HCT116 (cell line): Measurements from ENCODE around the gene NOL4L. TPM values are rescaled to one million over a fixed set of nuclear protein-coding genes. Genes with fewer than 3 reads are reported as not detected.

Source experiments
- ATAC-seq: fragments of 200-7000 bp; cut with Tn5 transposase; 2 replicates; pipeline ENCODE4 v1.9.1; 2020; ENCODE audit warnings: mild to moderate bottlenecking, moderate library complexity
- BruUV-seq: library from RNA; stranded (reverse); fragments of 400-500 nt; replicated peaks from 2 replicates; lab custom pipeline; 2021; lab: Mats Ljungman, UMichigan
- CTCF ChIA-PET: fragments of 300-600 bp; sonication (Branson Sonifier 250); formaldehyde crosslinking; loops from one replicate; lab custom pipeline; 2021; ENCODE audit warnings: antibody characterized with exemption; lab: Charles Lee
- POLR2A ChIA-PET: fragments of 300-600, 350-600 bp; sonication (Branson Sonifier 250); formaldehyde crosslinking; loops from one replicate; lab custom pipeline; 2021; ENCODE audit warnings: antibody characterized with exemption; lab: Charles Lee
- RAD21 ChIA-PET, 2 experiments: fragments of 300-600 bp; sonication (Branson Sonifier 250); formaldehyde crosslinking; loops; one replicate each; lab custom pipeline; 2023; ENCODE audit warnings: low total read pairs in 2 of 2; ENCODE audit not compliant: uncharacterized antibody in 2 of 2, unreplicated experiment in 2 of 2, low non-redundant PET in 1 of 2; lab: Charles Lee
- DNase-seq: peaks from one replicate; pipeline ENCODE4 v3.0.0-alpha.2; 2010; ENCODE audit warnings: low read depth, low spot score
- H2AFZ ChIP-seq: fragments of 200-600 bp; shearing (Covaris generic), sonication (generic); 2 replicates; pipeline ENCODE4 v1.6.1; 2017; ENCODE audit warnings: low read depth, mixed run types, mixed read lengths, antibody characterized with exemption, low read length; ENCODE audit not compliant: poor library complexity, severe bottlenecking
- H3K27ac ChIP-seq: 2 replicates; pipeline ENCODE4 v1.5.1; 2012; ENCODE audit warnings: low read depth, low read length
- H3K27me3 ChIP-seq: fragments of 200-600 bp; sonication (generic); 2 replicates; pipeline ENCODE4 v1.6.1; 2016; ENCODE audit warnings: mixed run types, low read length, mixed read lengths; ENCODE audit not compliant: insufficient read depth
- H3K36me3 ChIP-seq, 2 experiments: fragments of 200-500 bp in 1 of 2; fragments of 200-600 bp in 1 of 2; sonication (Bioruptor generic) in 1 of 2; sonication (generic) in 1 of 2; 2 replicates each; pipeline versions ENCODE4 v1.5.1 to v1.6.1; 2014 to 2016; ENCODE audit warnings: low read length in 2 of 2, inconsistent platforms in 1 of 2, mixed read lengths in 1 of 2, mixed run types in 1 of 2; ENCODE audit not compliant: insufficient read depth in 2 of 2, control insufficient read depth in 1 of 2
- H3K4me1 ChIP-seq, 2 experiments: fragments of 200-600 bp in 1 of 2; sonication (generic) in 1 of 2; 2 replicates each; pipeline versions ENCODE4 v1.5.1 to v1.6.1; 2012 to 2017; ENCODE audit warnings: low read length in 2 of 2, inconsistent platforms in 1 of 2, mild to moderate bottlenecking in 1 of 2, mixed read lengths in 1 of 2, mixed run types in 1 of 2, moderate library complexity in 1 of 2; ENCODE audit not compliant: insufficient read depth in 2 of 2, control insufficient read depth in 1 of 2
- H3K4me2 ChIP-seq: fragments of 200-600 bp; sonication (generic); 2 replicates; pipeline ENCODE4 v1.6.1; 2017; ENCODE audit warnings: mixed run types, low read length, mixed read lengths
- H3K4me3 ChIP-seq, 2 experiments: fragments of 200-600 bp in 1 of 2; sonication (generic) in 1 of 2; replicated peaks in 1 of 2; 2 replicates each; pipeline ENCODE4 v1.5.1; 2011 to 2016; ENCODE audit warnings: low read length in 2 of 2, control low read depth in 1 of 2, low read depth in 1 of 2, mild to moderate bottlenecking in 1 of 2, mixed read lengths in 1 of 2, mixed run types in 1 of 2
- H3K79me2 ChIP-seq: fragments of 200-600 bp; sonication (generic); 2 replicates; pipeline ENCODE4 v1.6.1; 2017; ENCODE audit warnings: mild to moderate bottlenecking, mixed run types, low read length, moderate library complexity, mixed read lengths; ENCODE audit not compliant: insufficient read depth
- H3K9ac ChIP-seq: fragments of 200-600 bp; sonication (generic); 2 replicates; pipeline ENCODE4 v1.6.1; 2016; ENCODE audit warnings: low read length, mixed read lengths
- H3K9me2 ChIP-seq: fragments of 200-600 bp; sonication (generic), shearing (Covaris generic); 2 replicates; pipeline ENCODE4 v1.6.1; 2017; ENCODE audit warnings: mixed run types, mild to moderate bottlenecking, moderate library complexity; ENCODE audit not compliant: insufficient read depth
- H3K9me3 ChIP-seq, 2 experiments: fragments of 200-500 bp in 1 of 2; fragments of 200-600 bp in 1 of 2; sonication (Bioruptor generic) in 1 of 2; sonication (generic) in 1 of 2; 2 replicates each; pipeline ENCODE4 v1.6.1; 2014 to 2017; ENCODE audit warnings: low read length in 2 of 2, mixed read lengths in 2 of 2, inconsistent platforms in 1 of 2, low read depth in 1 of 2, mild to moderate bottlenecking in 1 of 2, mixed run types in 1 of 2, moderate library complexity in 1 of 2; ENCODE audit not compliant: control insufficient read depth in 1 of 2, insufficient read depth in 1 of 2
- H4K20me1 ChIP-seq: fragments of 200-600 bp; sonication (generic), shearing (Covaris generic); 2 replicates; pipeline ENCODE4 v1.6.1; 2017; ENCODE audit warnings: mixed run types, mild to moderate bottlenecking, moderate library complexity; ENCODE audit not compliant: insufficient read depth
- CEBPB ChIP-seq: IDR thresholded peaks from 2 replicates; pipeline ENCODE4 v1.6.1; 2012; ENCODE audit warnings: low read depth
- ELF1 ChIP-seq: IDR thresholded peaks from 2 replicates; pipeline ENCODE4 v1.6.1; 2012; ENCODE audit warnings: low read depth, borderline replicate concordance
- EZH2phosphoT487 ChIP-seq: fragments of 200-600 bp; IDR thresholded peaks from 2 replicates; pipeline ENCODE4 v1.6.1; 2018; ENCODE audit warnings: antibody characterized with exemption, borderline replicate concordance
- JUND ChIP-seq: IDR thresholded peaks from 2 replicates; pipeline ENCODE4 v1.6.1; 2012
- SRF ChIP-seq: IDR thresholded peaks from 2 replicates; pipeline ENCODE4 v1.6.1; 2012; ENCODE audit warnings: low read depth
- TCF7L2 ChIP-seq: IDR thresholded peaks from 2 replicates; pipeline ENCODE4 v1.7.0; 2011; ENCODE audit warnings: borderline replicate concordance, inconsistent platforms; ENCODE audit not compliant: insufficient read depth, insufficient read length; ENCODE audit errors: extremely low read depth
- YY1 ChIP-seq: IDR thresholded peaks from 2 replicates; pipeline ENCODE4 v1.6.1; 2011; ENCODE audit warnings: low read length, low read depth, moderate library complexity, mild to moderate bottlenecking; ENCODE audit not compliant: insufficient replicate concordance; ENCODE audit errors: extremely low read depth
- intact Hi-C: fragments of 100-400 bp; cut with micrococcal nuclease; formaldehyde crosslinking; loops from 2 replicates; pipeline ENCODE4 v1.10.0; 2022
- total RNA-seq: library from RNA; stranded (reverse); gene quantifications from one replicate; pipeline ENCODE4 v1.2.1, GENCODE V29; 2021; ENCODE audit not compliant: unreplicated experiment
- TF ChIP-seq, protein P1 (sequence below): IDR thresholded peaks from 2 replicates; pipeline ENCODE4 v1.6.1; 2012
- TF ChIP-seq, protein P2 (sequence below): IDR thresholded peaks from 2 replicates; pipeline ENCODE4 v1.6.1; 2011; ENCODE audit warnings: mild to moderate bottlenecking, low read length, moderate library complexity; ENCODE audit not compliant: insufficient replicate concordance; ENCODE audit errors: extremely low read depth

NOL4L gene
- total RNA-seq, 1 experiment from 2014 or later: 5.9 TPM

DNA sequence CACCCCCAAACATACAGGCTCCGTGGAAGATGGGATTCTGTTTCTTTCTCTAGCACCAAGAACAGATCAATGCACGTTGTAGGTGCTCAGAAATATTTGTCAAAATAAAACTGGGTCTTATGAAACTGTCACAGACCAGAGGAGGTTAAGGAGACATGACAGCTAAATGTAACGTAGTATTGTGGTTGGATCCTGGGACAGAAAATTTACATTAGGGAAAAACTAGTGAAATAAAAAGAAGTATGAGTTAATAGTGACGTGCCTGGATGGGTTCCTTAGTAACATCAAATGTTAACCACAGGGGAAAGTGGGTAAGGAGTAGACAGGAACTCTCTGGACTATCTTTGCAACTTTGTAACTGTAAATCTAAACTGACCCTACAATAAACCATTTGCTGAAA, 31.5 kb downstream of the NOL4L start:
- no peak overlapping the region for H3K4me3 ChIP-seq
- POLR2A ChIA-PET: no interaction called here
- DNase-seq: no peak
- no peak overlapping the region for H2AFZ ChIP-seq
- H3K4me1 ChIP-seq: peaks cover 10 to 26% of the 10 kb centered on the region in 2 experiments; a peak in 3 of 4 replicates
- H3K9me3 ChIP-seq: no peaks in the 10 kb centered on the region
- H3K79me2 ChIP-seq: no peaks in the 10 kb centered on the region
- H3K9me2 ChIP-seq: no peaks in the 10 kb centered on the region
- H3K36me3 ChIP-seq: no peaks in the 10 kb centered on the region
- no peak overlapping the region for H3K4me2 ChIP-seq
- no peaks in the 10 kb centered on the region for H4K20me1 ChIP-seq
- intact Hi-C loops: no loop called here
- no TSS peak for BruUV-seq
- no peak overlapping the region for H3K9ac ChIP-seq
- H3K27ac ChIP-seq: no peak overlapping the region
- TF ChIP-seq, protein P1, sequence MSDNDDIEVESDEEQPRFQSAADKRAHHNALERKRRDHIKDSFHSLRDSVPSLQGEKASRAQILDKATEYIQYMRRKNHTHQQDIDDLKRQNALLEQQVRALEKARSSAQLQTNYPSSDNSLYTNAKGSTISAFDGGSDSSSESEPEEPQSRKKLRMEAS: no peak
- no peak for TF ChIP-seq TCF7L2
- no peak for TF ChIP-seq ELF1
- TF ChIP-seq SRF: no peak
- no peak for TF ChIP-seq JUND
- TF ChIP-seq, protein P2, sequence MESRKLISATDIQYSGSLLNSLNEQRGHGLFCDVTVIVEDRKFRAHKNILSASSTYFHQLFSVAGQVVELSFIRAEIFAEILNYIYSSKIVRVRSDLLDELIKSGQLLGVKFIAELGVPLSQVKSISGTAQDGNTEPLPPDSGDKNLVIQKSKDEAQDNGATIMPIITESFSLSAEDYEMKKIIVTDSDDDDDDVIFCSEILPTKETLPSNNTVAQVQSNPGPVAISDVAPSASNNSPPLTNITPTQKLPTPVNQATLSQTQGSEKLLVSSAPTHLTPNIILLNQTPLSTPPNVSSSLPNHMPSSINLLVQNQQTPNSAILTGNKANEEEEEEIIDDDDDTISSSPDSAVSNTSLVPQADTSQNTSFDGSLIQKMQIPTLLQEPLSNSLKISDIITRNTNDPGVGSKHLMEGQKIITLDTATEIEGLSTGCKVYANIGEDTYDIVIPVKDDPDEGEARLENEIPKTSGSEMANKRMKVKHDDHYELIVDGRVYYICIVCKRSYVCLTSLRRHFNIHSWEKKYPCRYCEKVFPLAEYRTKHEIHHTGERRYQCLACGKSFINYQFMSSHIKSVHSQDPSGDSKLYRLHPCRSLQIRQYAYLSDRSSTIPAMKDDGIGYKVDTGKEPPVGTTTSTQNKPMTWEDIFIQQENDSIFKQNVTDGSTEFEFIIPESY: no peak
- no peak for TF ChIP-seq YY1
- no peak for TF ChIP-seq CEBPB
- no peak for TF ChIP-seq EZH2phosphoT487
- no peaks in the 10 kb centered on the region for H3K27me3 ChIP-seq
- RAD21 ChIA-PET: no interaction called here
- CTCF ChIA-PET: no interaction called here
- ATAC-seq: no peak
